Stimulated activated CD8-positive, alpha-beta memory T cell treated with anti-CD3 and anti-CD28 coated beads, Interleukin-2, amount 100 ng/mL, for 48 hours (primary cell): ENCODE data around the gene ZNF607.
"Not testable (repeated sequence)": the region's sequence is repeated elsewhere in the genome, so short reads cannot be mapped to it uniquely, and the experiment has no call there.

Source experiments
- DNase-seq, 2 donors: peaks; one replicate each; pipeline ENCODE4 v3.0.0-alpha.2; 2020; ENCODE audit warnings: low read depth in 2 of 2

ZNF607 gene

GRCh38 chr19:37719111-37719926 is at the start of gene ZNF607:
TSS of gene ZNF607 (minus strand) at chr19:37719761. CDS start at chr19:37711618, 8,143 bp downstream.
- DNase-seq: peak; percentile 80 to 81

GRCh38 chr19:37763488-37763887 is 43.9 kb upstream of the ZNF607 start:
- DNase-seq: no peak

GRCh38 chr19:37757683-37758082 is 38.1 kb upstream of the ZNF607 start:
- DNase-seq: not testable (repeated sequence)

GRCh38 chr19:37738371-37738770 is 18.8 kb upstream of the ZNF607 start:
- DNase-seq: no peak

- DNase-seq: no peak
Measured at GRCh38 chr19:37725181-37725580, 5.6 kb upstream of the ZNF607 start.

- DNase-seq: no peak
Measured at GRCh38 chr19:37719927-37720265, 335 bp upstream of the ZNF607 start.

GRCh38 chr19:37718304-37718703 is 1.3 kb downstream of the ZNF607 start:
- DNase-seq: no peak

- no peak for DNase-seq
Measured at GRCh38 chr19:37716140-37716539, 3.4 kb downstream of the ZNF607 start.

GRCh38 chr19:37706052-37706605 is 13.4 kb downstream of the ZNF607 start:
- DNase-seq: no peak

GRCh38 chr19:37699057-37699456 is 20.5 kb downstream of the ZNF607 start:
- DNase-seq: no peak

GRCh38 chr19:37698216-37698615 is 21.3 kb downstream of the ZNF607 start:
- DNase-seq: no peak

GRCh38 chr19:37695144-37695899 is 24.2 kb downstream of the ZNF607 start:
- no peak for DNase-seq

- DNase-seq: no peak
Measured at GRCh38 chr19:37692956-37693620, 26.5 kb downstream of the ZNF607 start.

- peak; percentile 43 to 70 for DNase-seq
Measured at GRCh38 chr19:37691881-37692504, 27.6 kb downstream of the ZNF607 start.

GRCh38 chr19:37683520-37683919 is 36.0 kb downstream of the ZNF607 start:
- DNase-seq: no peak

GRCh38 chr19:37669450-37669914 is 50.1 kb downstream of the ZNF607 start:
- DNase-seq: no peak

GRCh38 chr19:37657157-37657556 is 62.4 kb downstream of the ZNF607 start:
- DNase-seq: not testable (repeated sequence)

- peak; percentile 75 to 83 for DNase-seq
Measured at GRCh38 chr19:37655689-37656371, 63.7 kb downstream of the ZNF607 start.

GRCh38 chr19:37655301-37655688 is 64.3 kb downstream of the ZNF607 start, which contains the start of gene ZFP30:
TSS of gene ZFP30 (minus strand) at chr19:37655465. CDS start at chr19:37647822, 7,643 bp downstream.
- peak; percentile 59 to 70 for DNase-seq

- DNase-seq: peak; percentile 8 to 12
Measured at GRCh38 chr19:37654629-37655300, 64.8 kb downstream of the ZNF607 start.
